Skeletal muscle satellite cell (primary cell): ENCODE data around the gene ELMO1.

Source experiments
- H3K27me3 ChIP-seq: 2 replicates; pipeline ENCODE4 v1.7.0; 2013; ENCODE audit warnings: low read length; ENCODE audit not compliant: control insufficient read depth, insufficient read depth
- H3K36me3 ChIP-seq: 2 replicates; pipeline ENCODE4 v1.7.0; 2013; ENCODE audit warnings: mild to moderate bottlenecking, control low read depth, low read length; ENCODE audit not compliant: insufficient read depth
- H3K4me1 ChIP-seq: 2 replicates; pipeline ENCODE4 v1.7.0; 2013; ENCODE audit warnings: low read length; ENCODE audit not compliant: control insufficient read depth, insufficient read depth
- H3K4me2 ChIP-seq: 2 replicates; pipeline ENCODE4 v1.7.0; 2013; ENCODE audit warnings: mild to moderate bottlenecking, low read length
- H3K4me3 ChIP-seq: 2 replicates; pipeline ENCODE4 v1.7.0; 2013; ENCODE audit warnings: low read length
- H3K9ac ChIP-seq: 2 replicates; pipeline ENCODE4 v1.7.0; 2013; ENCODE audit warnings: mild to moderate bottlenecking, low read depth, low read length, moderate library complexity
- H3K9me3 ChIP-seq: replicated peaks from 2 replicates; pipeline ENCODE4 v1.7.0; 2013; ENCODE audit warnings: mild to moderate bottlenecking, control low read depth, low read length

The ELMO1 gene

DNA sequence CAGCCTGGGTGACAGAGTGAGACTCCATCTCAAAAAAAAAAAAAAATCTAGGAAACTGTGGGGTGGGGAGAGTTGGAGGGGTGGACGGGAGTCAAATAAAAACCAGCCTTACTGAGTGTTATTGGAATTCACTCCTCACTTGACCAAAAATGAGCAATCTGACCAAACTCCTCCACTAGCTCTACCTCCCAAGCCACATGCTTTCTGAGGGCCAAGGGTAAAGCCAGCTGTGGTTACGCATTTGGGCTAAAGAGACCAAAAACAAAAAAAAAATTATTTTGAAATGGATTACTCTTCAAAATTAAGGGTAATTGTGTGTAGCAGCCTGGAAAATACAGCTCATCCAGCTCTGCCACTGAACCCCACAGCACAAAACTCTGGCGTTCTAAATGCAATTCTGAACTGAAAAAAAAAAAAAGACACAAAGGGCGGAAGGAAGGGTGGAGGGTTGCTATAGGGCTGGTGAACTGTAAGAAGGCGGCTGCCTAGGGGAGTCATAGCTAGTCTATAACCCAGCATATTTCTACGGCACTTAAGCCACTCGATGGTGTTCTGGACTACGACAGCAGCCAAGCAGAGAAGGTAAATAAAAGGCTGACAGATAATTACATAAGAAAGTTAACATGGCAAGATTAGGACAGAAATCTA, 7.8 kb downstream of the ELMO1 start:
- Histone ChIP-seq H3K4me1 (no peaks in the 10 kb centered on the region), H3K36me3 (no peaks in the 10 kb centered on the region), H3K27me3 (peaks cover 3% of the 10 kb centered on the region), H3K9me3 (no peaks in the 10 kb centered on the region), H3K4me3 (no peak overlapping the region), H3K9ac (no peak overlapping the region), H3K4me2 (no peak overlapping the region)

DNA sequence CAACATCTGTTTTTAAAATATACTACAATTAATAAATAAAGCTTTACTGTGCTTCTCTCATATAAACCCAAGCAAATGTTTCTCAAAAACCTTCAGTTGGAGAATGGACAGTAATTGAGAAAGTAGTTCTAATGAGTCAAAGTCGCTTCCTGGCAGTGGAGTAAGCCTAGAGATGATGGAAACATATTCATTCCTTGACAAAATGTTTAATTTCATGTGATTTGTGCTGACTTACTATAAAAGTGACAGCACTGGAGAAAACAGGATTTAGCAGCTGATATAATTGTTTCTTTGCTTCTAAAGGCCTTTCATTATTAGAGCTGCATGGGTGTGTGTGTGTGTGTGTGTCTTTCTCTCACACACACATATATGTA, 9.0 kb downstream of the ELMO1 start:
- Histone ChIP-seq H3K27me3 (no peaks in the 10 kb centered on the region), H3K4me3 (no peak overlapping the region), H3K36me3 (no peaks in the 10 kb centered on the region), H3K9ac (no peak overlapping the region), H3K9me3 (no peaks in the 10 kb centered on the region), H3K4me1 (no peaks in the 10 kb centered on the region), H3K4me2 (no peak overlapping the region)

DNA sequence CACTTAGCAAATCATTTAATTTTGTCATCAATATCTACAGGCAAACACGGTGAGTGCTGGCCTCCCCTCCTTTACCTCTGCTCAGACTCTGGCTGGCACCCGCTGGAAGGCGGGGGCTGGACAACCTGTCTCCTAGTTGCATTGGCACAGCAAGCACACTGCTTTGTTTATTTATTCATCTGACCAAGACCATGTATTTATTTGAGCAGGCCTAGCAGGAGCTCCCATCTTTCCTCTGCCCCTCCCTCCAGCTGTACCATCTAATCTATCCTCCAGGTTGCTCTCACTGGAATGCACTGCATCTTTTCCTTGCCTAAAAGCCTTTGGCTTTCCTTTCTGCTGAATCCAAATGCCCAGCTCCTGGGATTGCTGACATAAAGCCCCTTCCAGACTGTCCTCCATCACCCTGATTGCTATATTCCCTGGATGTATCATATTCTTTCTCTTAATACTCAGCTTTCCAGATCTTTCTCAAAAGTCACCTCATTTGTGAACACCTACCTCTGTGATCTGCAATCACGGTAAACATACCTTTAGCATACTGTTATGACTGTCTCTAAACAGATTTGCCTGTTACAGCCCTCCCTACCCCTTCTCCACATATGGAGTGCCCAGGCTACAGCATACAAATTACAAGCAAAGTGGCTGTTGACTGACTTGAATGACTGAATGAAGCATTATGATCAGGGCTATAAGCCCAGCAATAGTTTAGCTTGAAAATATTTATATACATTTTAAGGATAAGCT, 9.6 kb downstream of the ELMO1 start:
- Histone ChIP-seq H3K9me3 (no peaks in the 10 kb centered on the region), H3K36me3 (no peaks in the 10 kb centered on the region), H3K9ac (no peak overlapping the region), H3K27me3 (no peaks in the 10 kb centered on the region), H3K4me2 (no peak overlapping the region), H3K4me3 (no peak overlapping the region), H3K4me1 (no peaks in the 10 kb centered on the region)

DNA sequence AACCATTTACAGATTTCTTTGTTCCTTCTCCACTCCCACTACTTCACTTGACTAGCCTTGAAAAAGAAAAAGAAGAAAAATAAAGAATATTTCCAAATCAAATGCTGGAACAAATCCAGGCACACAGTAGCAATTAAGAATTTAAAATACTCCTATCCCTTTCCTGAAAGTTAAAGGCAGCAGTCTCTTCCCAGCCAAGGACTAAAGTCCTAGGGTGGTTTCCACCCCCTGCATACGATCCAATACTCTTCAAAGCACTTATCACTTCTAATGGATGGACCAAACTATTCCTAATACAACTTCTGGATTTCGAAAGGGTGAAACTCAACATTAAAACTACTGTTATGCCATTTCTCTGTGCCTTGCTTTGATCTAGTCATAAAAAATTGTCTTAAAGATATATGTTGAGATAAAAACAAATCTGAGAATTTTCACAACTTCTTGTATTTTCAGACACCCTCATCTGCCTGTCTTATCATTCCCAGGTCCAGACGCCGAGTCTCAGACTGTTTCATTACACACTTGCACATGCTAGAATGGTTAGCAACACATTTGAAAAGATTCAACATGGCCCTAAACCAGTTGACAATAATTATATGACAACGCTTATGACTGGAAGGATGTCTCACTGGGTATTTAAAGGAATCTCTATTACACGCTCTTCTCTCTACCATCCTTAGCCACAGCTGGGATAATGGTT, 13.4 kb downstream of the ELMO1 start:
- H3K4me2 ChIP-seq: no peak overlapping the region
- no peaks in the 10 kb centered on the region for H3K36me3 ChIP-seq
- no peak overlapping the region for H3K4me3 ChIP-seq
- H3K9ac ChIP-seq: no peak overlapping the region
- H3K4me1 ChIP-seq: no peaks in the 10 kb centered on the region
- no peaks in the 10 kb centered on the region for H3K27me3 ChIP-seq
- H3K9me3 ChIP-seq: no peaks in the 10 kb centered on the region

DNA sequence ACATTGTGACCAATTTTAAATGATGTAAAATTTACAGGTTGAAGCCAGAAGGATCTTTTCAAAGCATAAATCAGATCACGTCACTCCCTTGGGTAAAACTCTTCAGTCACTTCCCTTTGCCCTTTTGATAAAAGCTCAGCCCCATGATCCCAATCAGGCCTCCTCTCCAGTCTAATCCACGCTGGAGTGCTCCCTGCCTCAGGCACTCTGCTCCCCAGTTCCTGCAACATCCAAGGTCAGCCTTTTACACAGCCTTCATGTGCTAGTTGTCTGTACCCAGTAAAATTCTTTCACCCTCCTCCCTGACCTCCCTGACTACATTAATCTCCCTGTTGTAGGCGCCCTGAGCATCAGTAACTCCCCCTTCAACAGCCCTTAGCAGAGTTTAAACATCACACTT, 14.1 kb downstream of the ELMO1 start:
- H3K4me3 ChIP-seq: no peak overlapping the region
- H3K9ac ChIP-seq: no peak overlapping the region
- no peaks in the 10 kb centered on the region for H3K27me3 ChIP-seq
- H3K36me3 ChIP-seq: no peaks in the 10 kb centered on the region
- H3K9me3 ChIP-seq: no peaks in the 10 kb centered on the region
- no peak overlapping the region for H3K4me2 ChIP-seq
- no peaks in the 10 kb centered on the region for H3K4me1 ChIP-seq

DNA sequence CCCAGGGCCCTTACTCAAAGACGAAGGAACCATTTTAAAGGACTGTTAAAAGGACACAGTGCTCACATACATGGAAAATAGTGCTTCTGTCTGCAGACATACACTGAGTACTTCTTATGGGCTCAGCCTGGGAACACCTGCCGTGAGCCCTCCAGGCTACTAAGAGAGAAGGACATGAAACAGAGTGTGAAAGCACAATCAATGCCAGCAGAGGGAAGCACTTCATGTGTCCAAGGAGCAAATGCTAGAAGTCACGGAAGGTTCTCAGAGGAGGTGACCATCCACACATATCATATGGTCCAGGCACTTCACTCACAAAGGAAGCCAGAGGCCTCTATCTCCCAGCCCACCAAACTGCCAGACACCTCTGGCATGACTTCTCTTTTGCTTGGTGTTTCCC, 15.5 kb downstream of the ELMO1 start:
- Histone ChIP-seq H3K4me3 (no peak overlapping the region), H3K9ac (no peak overlapping the region)

DNA sequence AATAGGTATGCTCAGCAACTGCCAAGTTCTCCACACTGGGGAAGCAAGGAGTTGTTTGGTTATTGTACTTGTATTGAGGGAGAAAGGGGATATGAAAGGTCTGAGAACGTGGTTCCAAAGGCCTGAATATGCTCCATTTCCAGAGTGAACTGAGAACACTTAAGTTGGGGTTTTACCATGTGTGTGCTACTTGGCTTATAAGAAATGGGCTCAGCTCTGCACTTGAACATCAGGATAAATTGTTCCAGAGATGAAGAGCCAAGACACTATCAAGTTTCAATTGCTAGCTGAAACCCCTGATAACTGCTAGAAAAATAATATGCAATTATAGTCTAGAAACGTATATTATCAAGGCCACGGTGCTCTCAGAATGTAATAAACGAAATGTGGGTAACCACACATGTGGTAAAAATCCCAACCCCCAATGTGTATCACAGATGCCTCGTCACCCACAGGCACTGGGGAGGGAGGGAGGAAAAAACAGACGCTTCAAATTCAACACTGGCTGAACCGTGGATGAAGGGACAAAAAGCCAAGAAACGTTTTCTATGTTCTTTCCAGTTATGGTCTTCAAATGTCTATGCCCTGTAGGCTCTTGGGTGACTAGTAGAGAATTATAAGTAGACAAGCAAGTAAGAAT, 16.3 kb downstream of the ELMO1 start:
- Histone ChIP-seq H3K4me3 (no peak overlapping the region), H3K9me3 (no peaks in the 10 kb centered on the region), H3K4me1 (no peaks in the 10 kb centered on the region), H3K36me3 (no peaks in the 10 kb centered on the region), H3K27me3 (no peaks in the 10 kb centered on the region), H3K4me2 (no peak overlapping the region), H3K9ac (no peak overlapping the region)

More for the DNA sequence above, 15.5 kb downstream of the ELMO1 start:
- no peaks in the 10 kb centered on the region for H3K27me3 ChIP-seq
- H3K9me3 ChIP-seq: no peaks in the 10 kb centered on the region
- no peaks in the 10 kb centered on the region for H3K4me1 ChIP-seq
- H3K4me2 ChIP-seq: no peak overlapping the region
- no peaks in the 10 kb centered on the region for H3K36me3 ChIP-seq

DNA sequence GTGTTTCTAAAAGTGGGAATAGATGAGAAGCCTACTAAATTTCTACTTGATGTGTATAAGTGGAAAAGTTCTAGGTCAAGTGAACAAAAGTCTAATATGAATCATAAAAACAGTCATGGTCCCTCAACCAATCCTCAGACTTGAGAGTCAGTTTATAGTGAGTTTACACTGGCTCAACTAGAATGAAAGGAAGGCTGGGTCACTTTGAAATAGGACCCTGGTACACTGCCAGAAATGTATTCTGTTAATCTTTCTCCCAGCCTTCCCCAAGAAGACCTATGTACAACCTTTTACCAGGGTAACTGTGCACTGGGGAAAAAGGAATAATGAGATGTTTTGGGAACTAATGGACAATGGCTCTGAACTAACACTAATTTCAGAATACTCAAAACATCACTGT, 17.3 kb downstream of the ELMO1 start:
- H3K27me3 ChIP-seq: no peaks in the 10 kb centered on the region
- H3K9me3 ChIP-seq: no peaks in the 10 kb centered on the region
- H3K4me3 ChIP-seq: no peak overlapping the region
- no peaks in the 10 kb centered on the region for H3K4me1 ChIP-seq
- no peaks in the 10 kb centered on the region for H3K36me3 ChIP-seq
- no peak overlapping the region for H3K4me2 ChIP-seq
- no peak overlapping the region for H3K9ac ChIP-seq

DNA sequence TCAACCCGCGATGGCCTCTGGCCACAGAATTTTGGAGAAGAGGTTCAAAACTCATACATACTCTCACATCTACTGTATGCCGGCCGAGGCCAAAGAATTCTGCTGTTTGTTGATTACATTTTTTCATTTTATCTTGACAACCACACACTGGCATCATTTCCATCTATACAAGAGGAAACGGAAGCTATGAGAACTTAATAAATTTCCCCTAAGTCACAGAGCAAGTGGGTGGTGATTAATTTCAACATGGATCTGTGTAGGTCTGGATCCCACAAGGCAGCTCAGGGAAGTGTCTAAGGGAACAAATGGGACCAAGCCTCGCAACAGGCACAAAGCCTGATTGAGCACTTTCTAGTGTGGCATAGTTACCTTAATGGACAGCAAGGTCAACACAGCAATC, 18.0 kb downstream of the ELMO1 start:
- H3K9me3 ChIP-seq: no peaks in the 10 kb centered on the region
- no peaks in the 10 kb centered on the region for H3K36me3 ChIP-seq
- H3K9ac ChIP-seq: no peak overlapping the region
- H3K4me2 ChIP-seq: no peak overlapping the region
- no peak overlapping the region for H3K4me3 ChIP-seq
- H3K27me3 ChIP-seq: no peaks in the 10 kb centered on the region
- no peaks in the 10 kb centered on the region for H3K4me1 ChIP-seq

DNA sequence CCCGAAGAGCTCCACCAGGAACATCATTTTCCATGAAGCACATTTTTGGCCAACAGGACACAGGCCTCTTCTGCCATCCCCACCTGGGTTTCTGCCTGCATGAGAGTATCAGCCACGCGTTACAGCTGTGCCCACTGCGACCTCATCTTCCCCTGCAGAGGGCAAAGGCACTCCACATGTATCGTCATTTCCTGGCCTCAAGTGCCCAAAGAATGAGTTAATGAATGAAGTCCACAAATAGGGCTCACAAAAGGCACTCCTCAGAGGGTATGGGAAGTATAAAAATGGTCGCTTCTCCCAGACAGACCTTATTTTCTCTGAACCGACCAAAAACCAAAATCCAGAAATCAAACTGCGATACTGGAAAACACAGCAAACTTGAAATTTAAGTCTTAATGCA, 18.5 kb downstream of the ELMO1 start:
- no peak overlapping the region for H3K9ac ChIP-seq
- no peaks in the 10 kb centered on the region for H3K4me1 ChIP-seq
- no peaks in the 10 kb centered on the region for H3K27me3 ChIP-seq
- H3K9me3 ChIP-seq: no peaks in the 10 kb centered on the region
- H3K4me3 ChIP-seq: no peak overlapping the region
- H3K4me2 ChIP-seq: no peak overlapping the region
- H3K36me3 ChIP-seq: no peaks in the 10 kb centered on the region

DNA sequence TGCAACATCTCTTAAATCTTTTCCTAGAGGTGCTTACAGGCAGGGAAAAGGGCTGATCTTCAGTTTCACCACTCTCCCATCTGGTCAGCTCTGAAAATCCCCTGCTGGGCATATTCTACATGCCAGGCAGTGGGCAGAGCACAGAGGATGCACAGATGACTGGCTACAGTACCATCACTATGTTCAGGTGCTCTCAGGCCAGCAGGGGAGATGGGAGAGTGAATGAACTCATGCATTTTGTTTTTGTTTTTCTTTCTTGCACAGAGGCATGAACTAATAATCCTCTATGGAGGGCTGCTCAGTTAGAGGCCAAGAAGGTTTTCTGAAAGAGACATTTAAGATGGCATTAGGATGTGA, 19.3 kb downstream of the ELMO1 start:
- Histone ChIP-seq H3K27me3 (no peaks in the 10 kb centered on the region), H3K4me1 (no peaks in the 10 kb centered on the region), H3K9ac (no peak overlapping the region), H3K4me2 (no peak overlapping the region), H3K36me3 (no peaks in the 10 kb centered on the region), H3K4me3 (no peak overlapping the region), H3K9me3 (no peaks in the 10 kb centered on the region)
